Panc1 (cell line): ENCODE results near the gene HMGN2. TPM values are rescaled to one million over a fixed set of nuclear protein-coding genes. Genes with fewer than 3 reads are reported as not detected.

ENCODE experiments used
- ATAC-seq: fragments of 200-7000 bp; cut with Tn5 transposase; 2 replicates; pipeline ENCODE4 v1.9.1; 2020; ENCODE audit warnings: mild to moderate bottlenecking, moderate library complexity
- BruUV-seq: library from RNA; stranded (reverse); fragments of 400-500 nt; replicated peaks from 2 replicates; lab custom pipeline; 2021; lab: Mats Ljungman, UMichigan
- CTCF ChIA-PET: fragments of 300-600 bp; sonication (Branson Sonifier 250); formaldehyde crosslinking; loops from one replicate; lab custom pipeline; 2022; ENCODE audit warnings: antibody characterized with exemption; lab: Charles Lee
- POLR2A ChIA-PET: fragments of 300-600 bp; sonication (Branson Sonifier 250); formaldehyde crosslinking; loops from one replicate; lab custom pipeline; 2022; ENCODE audit warnings: antibody characterized with exemption; lab: Charles Lee
- DNase-seq: peaks from one replicate; pipeline ENCODE4 v3.0.0-alpha.2; 2010; ENCODE audit warnings: low read depth, low spot score
- H3K27ac ChIP-seq: 2 replicates; pipeline ENCODE4 v1.5.1; 2011; ENCODE audit warnings: mild to moderate bottlenecking, low read length, inconsistent platforms
- H3K27me3 ChIP-seq: fragments of 200-500 bp; sonication (Bioruptor generic); 2 replicates; pipeline ENCODE4 v1.6.0; 2014; ENCODE audit warnings: low read length, inconsistent platforms; ENCODE audit not compliant: control insufficient read depth, insufficient read depth
- H3K36me3 ChIP-seq: fragments of 200-500 bp; sonication (Bioruptor generic); 2 replicates; pipeline ENCODE4 v1.5.1; 2014; ENCODE audit warnings: inconsistent platforms, mild to moderate bottlenecking, low read length, moderate library complexity; ENCODE audit not compliant: control insufficient read depth, insufficient read depth
- H3K4me1 ChIP-seq: 2 replicates; pipeline ENCODE4 v1.5.1; 2011; ENCODE audit warnings: inconsistent platforms, mild to moderate bottlenecking, low read length, moderate library complexity; ENCODE audit not compliant: control insufficient read depth, insufficient read depth
- H3K4me3 ChIP-seq, 2 experiments: 2 replicates each; pipeline ENCODE4 v1.5.1; 2011 to 2012; ENCODE audit warnings: low read depth in 2 of 2, low read length in 2 of 2, mild to moderate bottlenecking in 2 of 2, inconsistent platforms in 1 of 2, moderate library complexity in 1 of 2
- H3K9me3 ChIP-seq: fragments of 200-500 bp; sonication (Bioruptor generic); 2 replicates; pipeline ENCODE4 v1.5.1; 2014; ENCODE audit warnings: low read depth, mild to moderate bottlenecking, inconsistent platforms, low read length, moderate library complexity; ENCODE audit not compliant: control insufficient read depth, insufficient read depth
- POLR2AphosphoS5 ChIP-seq: IDR thresholded peaks from 2 replicates; pipeline ENCODE4 v1.6.1; 2012; ENCODE audit warnings: mild to moderate bottlenecking, low read depth, low read length, moderate library complexity
- SIN3A ChIP-seq: IDR thresholded peaks from 2 replicates; pipeline ENCODE4 v1.6.1; 2012; ENCODE audit warnings: low read depth, mild to moderate bottlenecking, low read length, moderate library complexity, borderline replicate concordance; ENCODE audit not compliant: insufficient read depth
- TCF7L2 ChIP-seq: IDR thresholded peaks from 2 replicates; pipeline ENCODE4 v1.6.1; 2011; ENCODE audit warnings: mild to moderate bottlenecking, low read depth, low read length, inconsistent platforms
- in situ Hi-C: cut with HindIII; loops from 2 replicates; pipeline ENCODE4 v1.10.0; 2016; ENCODE audit warnings: low sequenced_read_pairs, low pct_unique_long_range_greater_than_20kb
- intact Hi-C: fragments of 100-400 bp; cut with micrococcal nuclease; formaldehyde crosslinking; loops from one replicate; pipeline ENCODE4 v1.10.0; 2022; ENCODE audit not compliant: unreplicated experiment
- total RNA-seq: library from RNA; stranded (reverse); gene quantifications from one replicate; pipeline ENCODE4 v1.2.1, GENCODE V29; 2021; ENCODE audit not compliant: unreplicated experiment
- TF ChIP-seq, protein P1 (sequence below): fragments of 450-650 bp; IDR thresholded peaks from 2 replicates; pipeline ENCODE4 v1.5.1; 2017; ENCODE audit warnings: mild to moderate bottlenecking
- TF ChIP-seq, protein P2 (sequence below), 2 experiments: IDR thresholded peaks; 2 replicates each; pipeline ENCODE4 v1.6.1; 2011 to 2012; ENCODE audit warnings: low read depth in 2 of 2, control low read depth in 1 of 2, low read length in 1 of 2, mild to moderate bottlenecking in 1 of 2, moderate library complexity in 1 of 2; ENCODE audit not compliant: insufficient read depth in 1 of 2

Gene HMGN2
- total RNA-seq, 1 experiment from 2014 or later: 496 TPM

DNA sequence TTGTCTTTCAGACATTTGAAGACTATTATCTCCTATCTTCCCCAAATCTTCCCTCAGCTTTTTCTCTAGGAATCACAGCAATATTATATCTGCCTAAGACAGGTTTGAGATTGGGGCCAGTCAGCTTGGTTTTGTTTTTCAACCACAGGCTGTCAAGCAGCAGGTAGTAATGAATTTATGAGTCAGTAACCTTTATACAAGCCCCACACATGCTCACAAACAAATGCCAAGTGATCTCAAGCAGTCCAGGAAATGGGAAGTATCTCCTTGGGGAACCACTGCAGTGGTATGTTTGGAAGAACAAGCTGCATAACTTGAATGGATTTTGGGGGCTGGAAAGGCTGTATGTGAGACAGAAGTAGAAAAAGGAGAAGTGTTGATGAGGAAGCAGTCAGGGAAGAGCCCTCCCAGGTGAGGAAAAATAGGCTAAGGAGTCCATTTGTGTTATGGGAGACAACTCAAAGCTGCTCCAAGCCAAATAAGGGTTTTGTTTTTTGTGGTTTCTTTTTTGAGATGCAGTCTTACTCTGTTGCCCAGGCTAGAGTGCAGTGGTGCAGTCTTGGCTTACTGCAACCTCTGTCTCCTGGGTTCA, 38.0 kb upstream of the HMGN2 start:
- DNase-seq (no peak), ATAC-seq (no peak)
- H3K4me1 ChIP-seq: peaks cover 21% of the 10 kb centered on the region
- BruUV-seq: no TSS peak
- no peaks in the 10 kb centered on the region for H3K9me3 ChIP-seq
- intact Hi-C loops (no loop called here), in situ Hi-C loops (no loop called here)
- ChIA-PET POLR2A (interaction anchor here (0.6 kb wide), 1 partner anchor 190 kb away, joined by 7 read pairs; no protein-coding TSS in a partner anchor), CTCF (no interaction called here)
- TF ChIP-seq, protein P1, sequence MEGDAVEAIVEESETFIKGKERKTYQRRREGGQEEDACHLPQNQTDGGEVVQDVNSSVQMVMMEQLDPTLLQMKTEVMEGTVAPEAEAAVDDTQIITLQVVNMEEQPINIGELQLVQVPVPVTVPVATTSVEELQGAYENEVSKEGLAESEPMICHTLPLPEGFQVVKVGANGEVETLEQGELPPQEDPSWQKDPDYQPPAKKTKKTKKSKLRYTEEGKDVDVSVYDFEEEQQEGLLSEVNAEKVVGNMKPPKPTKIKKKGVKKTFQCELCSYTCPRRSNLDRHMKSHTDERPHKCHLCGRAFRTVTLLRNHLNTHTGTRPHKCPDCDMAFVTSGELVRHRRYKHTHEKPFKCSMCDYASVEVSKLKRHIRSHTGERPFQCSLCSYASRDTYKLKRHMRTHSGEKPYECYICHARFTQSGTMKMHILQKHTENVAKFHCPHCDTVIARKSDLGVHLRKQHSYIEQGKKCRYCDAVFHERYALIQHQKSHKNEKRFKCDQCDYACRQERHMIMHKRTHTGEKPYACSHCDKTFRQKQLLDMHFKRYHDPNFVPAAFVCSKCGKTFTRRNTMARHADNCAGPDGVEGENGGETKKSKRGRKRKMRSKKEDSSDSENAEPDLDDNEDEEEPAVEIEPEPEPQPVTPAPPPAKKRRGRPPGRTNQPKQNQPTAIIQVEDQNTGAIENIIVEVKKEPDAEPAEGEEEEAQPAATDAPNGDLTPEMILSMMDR: no peak
- no peak for TF ChIP-seq TCF7L2
- no peak for TF ChIP-seq SIN3A
- TF ChIP-seq, protein P2, sequence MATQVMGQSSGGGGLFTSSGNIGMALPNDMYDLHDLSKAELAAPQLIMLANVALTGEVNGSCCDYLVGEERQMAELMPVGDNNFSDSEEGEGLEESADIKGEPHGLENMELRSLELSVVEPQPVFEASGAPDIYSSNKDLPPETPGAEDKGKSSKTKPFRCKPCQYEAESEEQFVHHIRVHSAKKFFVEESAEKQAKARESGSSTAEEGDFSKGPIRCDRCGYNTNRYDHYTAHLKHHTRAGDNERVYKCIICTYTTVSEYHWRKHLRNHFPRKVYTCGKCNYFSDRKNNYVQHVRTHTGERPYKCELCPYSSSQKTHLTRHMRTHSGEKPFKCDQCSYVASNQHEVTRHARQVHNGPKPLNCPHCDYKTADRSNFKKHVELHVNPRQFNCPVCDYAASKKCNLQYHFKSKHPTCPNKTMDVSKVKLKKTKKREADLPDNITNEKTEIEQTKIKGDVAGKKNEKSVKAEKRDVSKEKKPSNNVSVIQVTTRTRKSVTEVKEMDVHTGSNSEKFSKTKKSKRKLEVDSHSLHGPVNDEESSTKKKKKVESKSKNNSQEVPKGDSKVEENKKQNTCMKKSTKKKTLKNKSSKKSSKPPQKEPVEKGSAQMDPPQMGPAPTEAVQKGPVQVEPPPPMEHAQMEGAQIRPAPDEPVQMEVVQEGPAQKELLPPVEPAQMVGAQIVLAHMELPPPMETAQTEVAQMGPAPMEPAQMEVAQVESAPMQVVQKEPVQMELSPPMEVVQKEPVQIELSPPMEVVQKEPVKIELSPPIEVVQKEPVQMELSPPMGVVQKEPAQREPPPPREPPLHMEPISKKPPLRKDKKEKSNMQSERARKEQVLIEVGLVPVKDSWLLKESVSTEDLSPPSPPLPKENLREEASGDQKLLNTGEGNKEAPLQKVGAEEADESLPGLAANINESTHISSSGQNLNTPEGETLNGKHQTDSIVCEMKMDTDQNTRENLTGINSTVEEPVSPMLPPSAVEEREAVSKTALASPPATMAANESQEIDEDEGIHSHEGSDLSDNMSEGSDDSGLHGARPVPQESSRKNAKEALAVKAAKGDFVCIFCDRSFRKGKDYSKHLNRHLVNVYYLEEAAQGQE (IDR thresholded peaks at IDR 0.05; ENCODE audit: insufficient read depth in 1 of 2, low read depth in 2 of 2, low read length in 1 of 2): no peak
- no peak for TF ChIP-seq POLR2AphosphoS5
- no peak overlapping the region for H3K27ac ChIP-seq
- peaks cover 6% of the 10 kb centered on the region; the same call in 1 of the 2 replicates for H3K36me3 ChIP-seq
- H3K27me3 ChIP-seq: no peaks in the 10 kb centered on the region
- no peak overlapping the region for H3K4me3 ChIP-seq

DNA sequence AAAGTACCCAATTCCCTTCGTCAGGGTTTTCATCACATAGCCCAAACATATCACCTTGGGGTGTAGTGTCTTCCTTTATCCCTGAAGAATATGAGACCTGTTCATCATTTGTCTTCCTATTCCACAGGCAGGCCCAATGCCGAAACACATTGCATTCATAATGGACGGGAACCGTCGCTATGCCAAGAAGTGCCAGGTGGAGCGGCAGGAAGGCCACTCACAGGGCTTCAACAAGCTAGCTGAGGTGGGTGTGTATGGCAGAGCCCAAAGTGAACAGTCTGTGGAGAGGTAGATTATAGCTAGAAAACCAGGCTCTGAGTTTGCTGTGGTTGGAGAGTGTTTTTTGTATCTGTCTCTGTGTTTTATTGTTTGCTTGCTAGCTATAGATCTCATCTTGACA, 34.2 kb upstream of the HMGN2 start:
- no peaks in the 10 kb centered on the region for H3K9me3 ChIP-seq
- no peak for TF ChIP-seq POLR2AphosphoS5
- TF ChIP-seq, protein P1: no peak
- no peak for TF ChIP-seq SIN3A
- TF ChIP-seq TCF7L2: no peak
- TF ChIP-seq, protein P2 (IDR thresholded peaks at IDR 0.05; ENCODE audit: insufficient read depth in 1 of 2, low read depth in 2 of 2, low read length in 1 of 2): no peak
- ChIA-PET CTCF (no interaction called here), POLR2A (no interaction called here)
- no TSS peak for BruUV-seq
- H3K27me3 ChIP-seq: no peaks in the 10 kb centered on the region
- peaks cover 6% of the 10 kb centered on the region; the same call in 1 of the 2 replicates for H3K4me1 ChIP-seq
- no peak overlapping the region for H3K4me3 ChIP-seq
- in situ Hi-C loops (no loop called here), intact Hi-C loops (no loop called here)
- ATAC-seq (no peak), DNase-seq (no peak)
- H3K36me3 ChIP-seq: peaks cover 9% of the 10 kb centered on the region; the same call in 1 of the 2 replicates
- no peak overlapping the region for H3K27ac ChIP-seq
